Hindlimb muscle (tissue), 1 donor: ENCODE measurements around the gene EIF6. TPM values are rescaled to one million over a fixed set of nuclear protein-coding genes. Genes with fewer than 3 reads are reported as not detected.
A peak's percentile ranks its signal among the peaks of the same experiment; 100 is the strongest.

Experiments
- DNase-seq: peaks from one replicate; pipeline ENCODE4 v3.0.0-alpha.2; 2013
- polyA plus RNA-seq: library from polyadenylated mRNA; unstranded; fragments of 120-200 nt; gene quantifications from one replicate; pipeline ENCODE4 v1.2.1, GENCODE V29; 2013; ENCODE audit not compliant: insufficient read length

EIF6 gene
- polyA plus RNA-seq, 1 donor = 75.6 TPM

DNA sequence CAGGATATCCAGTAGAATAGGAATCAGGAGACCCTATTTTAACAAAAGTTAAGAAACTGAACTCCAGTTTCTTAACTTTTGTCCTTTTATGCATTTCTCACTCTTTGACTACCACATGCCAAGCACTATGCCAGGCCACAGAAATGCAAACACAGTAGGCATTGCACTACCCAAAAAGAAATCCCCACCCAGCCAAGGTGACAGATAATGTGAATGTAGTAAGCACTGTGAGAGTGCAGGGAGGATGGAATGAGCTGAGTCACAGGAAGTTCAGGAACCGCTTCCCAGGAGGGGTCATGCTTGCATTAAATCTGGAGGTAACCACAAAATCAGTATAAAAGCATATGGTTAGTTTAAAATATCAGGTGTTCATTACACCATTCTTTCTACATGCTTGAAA, 27.7 kb upstream of the EIF6 start:
- DNase-seq = no peak

DNA sequence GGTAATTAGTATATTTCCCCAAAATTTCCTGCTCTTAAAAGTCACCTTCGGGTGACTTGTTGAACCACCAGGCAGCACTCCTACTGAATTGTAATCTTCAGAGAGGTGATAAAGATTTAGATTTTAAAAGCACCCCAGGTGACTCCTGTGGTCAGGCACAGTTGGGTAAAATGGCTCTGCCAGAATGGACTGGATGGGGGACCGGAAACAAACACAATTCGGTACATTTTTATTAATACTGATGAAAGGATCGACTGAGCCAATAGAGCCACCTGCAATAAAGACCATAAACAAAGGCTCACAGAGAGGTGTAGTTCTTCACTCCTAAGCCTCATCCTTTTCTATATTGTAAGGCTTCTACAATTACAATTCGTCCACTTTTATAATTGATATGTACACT, 27.2 kb upstream of the EIF6 start:
- no peak for DNase-seq

DNA sequence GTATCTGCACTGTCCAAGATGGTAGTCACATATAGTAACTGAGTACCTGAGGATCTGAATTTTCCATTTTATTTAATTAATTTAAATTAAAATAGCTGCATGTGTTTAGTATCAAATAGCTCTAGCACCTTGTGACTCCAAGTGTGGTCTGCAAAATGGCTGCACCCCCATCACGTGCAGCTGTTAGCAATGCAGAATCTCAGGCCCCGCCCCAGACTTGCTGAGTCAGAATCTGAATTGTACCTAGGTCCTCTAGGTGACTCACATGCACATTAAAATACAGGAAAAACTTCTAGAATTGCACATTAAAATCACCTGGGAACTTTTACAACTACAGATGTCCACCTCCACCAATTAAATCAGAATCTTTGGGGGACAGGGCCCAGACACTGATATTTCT, 26.8 kb upstream of the EIF6 start:
- DNase-seq = no peak

DNA sequence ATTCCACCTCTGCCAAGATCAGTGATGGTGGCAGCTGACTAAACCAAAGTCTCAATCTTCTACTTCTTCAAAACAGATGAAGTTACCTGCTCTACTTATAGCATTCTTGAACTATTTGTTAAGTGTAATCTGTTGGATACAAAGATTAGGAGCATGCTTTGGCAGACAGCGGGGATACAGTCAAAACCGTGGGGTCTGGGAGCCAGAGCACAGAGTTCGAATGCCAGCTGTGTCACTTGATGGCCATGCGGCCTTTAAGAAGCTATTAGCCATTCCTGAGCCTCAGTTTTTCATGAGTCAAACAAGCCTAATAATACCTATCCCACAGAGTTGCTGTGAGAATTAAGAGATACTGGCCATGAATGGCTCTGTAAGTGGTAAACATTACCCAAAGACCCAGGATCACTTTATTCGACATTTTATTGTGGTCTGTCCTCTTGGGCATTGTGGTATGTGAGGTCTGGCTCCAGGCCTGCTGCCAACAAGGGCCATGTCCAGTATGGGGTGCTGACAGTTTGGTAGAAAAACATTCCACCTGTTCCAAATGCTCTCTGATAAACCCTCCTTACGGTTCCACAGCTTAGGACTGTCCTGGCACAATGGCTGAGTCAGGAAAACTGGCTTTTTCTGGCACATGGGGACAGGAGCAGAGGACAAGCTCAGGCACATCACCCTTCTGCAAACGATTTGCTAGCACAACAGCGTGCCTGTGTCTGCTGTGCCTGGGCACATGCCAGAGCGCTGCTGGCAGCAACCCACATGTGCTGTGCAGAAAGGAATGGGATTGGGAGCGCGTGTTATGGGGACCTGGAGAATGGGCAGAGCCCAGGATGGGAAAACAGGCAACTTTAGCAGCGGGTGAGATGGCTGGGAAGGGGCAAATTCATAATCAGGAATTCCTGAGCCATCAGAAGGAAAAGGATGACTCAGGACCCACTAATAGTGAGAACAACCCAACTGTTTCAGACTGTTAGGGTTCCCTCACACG, 23.4 kb upstream of the EIF6 start:
- no peak for DNase-seq

GRCh38 chr20:35306931-35307517, 22.5 kb upstream of the EIF6 start:
- no peak for DNase-seq

- no peak for DNase-seq
Measured at GRCh38 chr20:35305682-35306556, 21.3 kb upstream of the EIF6 start.

GRCh38 chr20:35304956-35305355, 20.4 kb upstream of the EIF6 start:
- no peak for DNase-seq

DNA sequence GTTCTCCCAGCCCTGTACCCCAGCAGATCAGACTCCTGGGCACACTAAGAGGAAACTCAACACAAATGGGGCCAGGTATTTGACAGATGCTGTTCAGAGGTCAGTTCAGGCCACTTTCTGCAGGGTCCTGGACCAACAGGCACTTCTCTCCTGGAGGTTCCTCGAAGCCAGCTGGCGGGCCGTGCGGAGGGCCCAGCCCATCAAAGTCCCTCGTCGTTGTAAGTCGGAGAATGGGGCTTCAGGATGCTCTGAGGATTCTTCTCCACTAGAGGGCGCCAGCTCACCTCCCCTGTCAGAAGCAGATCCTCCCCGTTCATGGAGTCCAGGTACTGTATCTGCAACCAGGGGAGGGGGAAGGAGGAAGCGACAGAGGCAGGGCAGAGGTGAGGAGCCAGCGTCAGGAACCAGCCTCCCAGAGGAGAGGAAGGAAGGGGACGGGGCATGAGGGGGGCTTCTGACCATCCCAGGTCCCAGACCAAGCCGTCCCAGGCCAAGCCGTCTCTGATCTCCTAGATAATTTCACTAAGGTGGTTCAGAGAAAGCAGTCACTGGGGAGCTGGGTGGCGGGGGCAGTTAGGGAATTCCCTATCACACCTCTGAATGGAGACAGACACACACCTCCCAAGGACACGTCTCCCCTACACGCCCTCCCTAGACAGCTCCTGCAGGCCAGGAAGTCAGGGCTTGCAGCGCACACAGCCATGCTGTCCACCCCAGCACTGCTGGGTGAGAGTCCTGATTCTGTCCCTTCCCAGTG, 19.3 kb upstream of the EIF6 start:
- peak; percentile 74 for DNase-seq

DNA sequence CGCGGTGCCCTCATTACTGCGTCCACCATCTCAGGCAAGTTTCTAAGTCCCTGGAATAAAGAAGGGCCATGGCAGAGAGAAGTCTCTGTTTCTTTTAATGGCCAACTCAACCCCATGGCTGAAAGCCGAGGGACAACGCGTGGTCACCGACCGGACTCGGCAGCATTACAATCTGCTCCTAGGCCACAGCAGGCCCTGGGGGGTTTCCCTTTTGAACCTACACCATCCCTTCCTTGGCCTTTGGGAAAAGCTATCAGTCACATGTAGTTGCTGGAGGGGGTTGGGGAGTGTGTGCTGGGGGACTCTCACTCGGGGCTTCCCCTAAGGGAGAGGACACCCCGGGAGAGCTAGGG, 18.8 kb upstream of the EIF6 start:
- no peak for DNase-seq

DNA sequence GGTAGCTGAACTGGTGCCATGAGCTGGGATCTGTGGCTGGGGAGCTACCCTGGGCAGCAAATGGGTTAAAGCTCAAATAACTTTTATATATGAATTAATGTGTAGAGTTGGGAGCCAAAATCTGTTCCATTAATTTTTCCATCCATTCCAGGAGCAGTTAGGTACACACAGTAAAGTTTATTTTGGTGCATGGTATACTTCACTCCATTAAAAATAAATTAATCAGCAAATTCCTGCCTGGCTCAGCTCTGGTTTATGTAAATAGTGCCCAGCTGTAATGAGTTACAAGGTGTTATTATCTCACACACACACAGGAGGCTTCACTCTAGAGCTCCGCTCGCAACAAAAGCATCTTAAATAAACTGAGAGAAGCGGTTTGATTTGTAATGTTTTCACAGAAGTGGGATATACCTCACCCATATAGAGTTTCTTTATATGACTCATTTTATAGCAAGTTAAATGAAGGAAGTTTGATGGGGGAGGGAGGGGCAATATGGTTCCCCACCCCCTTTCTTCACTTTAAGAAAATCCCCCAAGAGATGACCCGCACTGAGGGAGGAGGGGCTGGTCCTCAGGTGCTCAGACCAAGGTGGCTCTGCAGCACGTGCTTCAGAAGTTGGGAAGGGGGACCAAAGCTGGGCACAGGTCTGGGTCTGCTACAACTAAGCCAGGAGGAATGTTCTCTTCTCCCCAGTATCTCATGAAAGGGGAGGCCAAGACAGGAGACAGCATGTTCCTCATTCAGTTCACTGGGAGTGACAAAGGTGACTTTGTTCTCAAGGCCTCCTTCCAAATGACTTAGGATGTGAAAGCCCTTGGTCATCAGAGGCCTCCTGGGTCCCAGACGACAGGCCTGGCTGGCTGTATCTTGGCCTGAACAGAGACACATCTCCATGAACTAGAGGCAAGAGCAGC, 18.1 kb upstream of the EIF6 start:
- no peak for DNase-seq

DNA sequence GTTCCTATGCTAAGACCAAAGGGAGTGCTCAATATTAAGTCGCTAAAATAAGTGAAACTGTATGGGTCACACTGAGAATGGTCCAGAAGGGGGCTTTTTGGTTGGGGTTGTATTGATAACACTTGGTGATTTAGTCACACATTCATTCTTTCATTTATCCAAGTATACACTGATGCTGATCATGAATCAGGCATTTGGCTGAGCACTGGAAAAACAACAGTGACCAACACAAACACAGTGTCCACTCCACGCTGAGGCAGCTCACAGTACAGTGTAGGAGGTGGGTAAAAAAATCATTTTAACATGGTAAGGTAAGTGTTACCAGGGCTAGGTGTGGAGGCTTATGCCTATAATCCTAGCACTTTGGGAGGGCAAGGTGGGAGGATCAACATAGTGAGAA, 16.9 kb upstream of the EIF6 start:
- DNase-seq = no peak

GRCh38 chr20:35300469-35301262, 16.1 kb upstream of the EIF6 start:
- DNase-seq = no peak

DNA sequence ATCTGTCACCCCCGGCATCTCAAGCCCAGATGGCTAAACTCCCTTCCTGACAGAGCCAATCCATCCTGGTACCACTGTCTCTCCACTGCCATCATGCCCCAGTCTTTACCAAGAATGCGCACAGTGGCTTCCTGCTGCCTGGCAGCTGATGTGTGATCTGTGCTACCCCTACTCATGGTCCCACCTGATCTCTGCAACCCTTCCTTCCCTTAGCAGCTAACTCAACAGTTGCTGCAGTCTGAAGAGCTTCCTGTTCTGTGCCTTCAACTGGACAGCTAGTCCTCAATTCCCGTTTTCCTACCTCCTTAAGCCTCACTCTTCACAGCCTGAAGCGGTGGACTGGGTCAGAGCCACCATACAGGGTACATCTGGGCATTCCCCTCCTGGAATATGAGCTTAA, 15.2 kb upstream of the EIF6 start:
- DNase-seq = no peak

DNA sequence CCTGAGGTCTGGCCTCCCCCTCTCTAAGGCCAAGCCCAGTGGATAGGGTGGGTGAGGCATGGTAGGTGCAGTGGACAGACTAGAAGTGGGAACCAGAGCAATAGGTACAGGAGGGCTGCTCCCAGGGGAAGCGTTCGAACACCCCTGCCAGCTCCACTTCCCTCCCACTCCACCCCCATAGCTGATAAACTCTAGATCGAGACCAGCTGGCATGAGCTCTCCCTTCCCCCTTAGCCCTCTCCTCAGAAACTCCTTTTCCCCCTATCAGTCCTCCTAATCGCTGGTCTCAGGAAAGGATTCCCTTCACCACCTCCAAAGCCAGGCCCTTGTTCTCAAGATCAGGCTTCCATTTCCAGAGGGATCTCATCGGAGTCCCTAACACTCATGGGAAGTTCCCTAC, 13.7 kb upstream of the EIF6 start:
- no peak for DNase-seq

DNA sequence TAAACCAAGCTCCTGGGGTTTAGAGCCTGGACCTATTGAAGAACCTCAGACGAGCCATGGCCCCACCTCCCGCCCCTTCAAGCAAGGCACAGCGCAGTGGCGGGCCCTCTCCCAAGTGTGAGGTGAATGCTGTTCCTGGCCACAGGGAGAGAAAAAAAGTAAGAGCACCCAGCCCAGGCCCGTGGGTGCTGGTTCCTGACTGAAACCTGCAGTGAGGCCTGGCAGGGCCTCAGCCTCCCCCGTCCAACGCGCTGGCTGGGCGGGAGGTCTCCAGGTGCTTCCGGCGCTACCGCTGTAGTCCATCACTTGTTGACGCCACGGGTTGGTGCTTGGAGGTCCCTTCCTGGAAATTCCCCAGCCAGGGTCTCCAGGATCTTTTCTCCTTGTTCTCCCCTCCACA, 13.2 kb upstream of the EIF6 start:
- DNase-seq = no peak

- no peak for DNase-seq
Measured at GRCh38 chr20:35297155-35297554, 12.6 kb upstream of the EIF6 start.

- DNase-seq = no peak
Measured at GRCh38 chr20:35296101-35296554, 11.6 kb upstream of the EIF6 start.

DNA sequence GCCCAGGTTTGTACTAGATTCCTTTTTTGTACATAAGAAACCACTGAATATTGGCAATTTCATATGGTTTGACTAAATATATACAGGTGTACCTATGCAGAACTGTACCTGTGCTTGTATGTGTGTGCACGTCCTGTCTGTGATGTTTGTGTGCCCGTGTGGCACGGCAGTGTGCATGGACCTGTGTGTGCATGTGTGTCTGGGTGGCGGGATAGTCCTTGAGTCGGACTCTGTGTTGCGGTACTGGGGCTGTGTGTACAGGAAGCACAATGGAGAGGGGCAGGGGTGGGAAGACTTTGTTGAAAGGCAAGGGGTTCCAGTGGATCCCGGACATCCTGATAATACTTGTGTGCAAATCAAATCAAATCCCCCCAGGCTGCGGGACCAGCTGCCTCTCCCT, 11.1 kb upstream of the EIF6 start:
- DNase-seq = no peak

GRCh38 chr20:35295058-35295457, 10.5 kb upstream of the EIF6 start:
- no peak for DNase-seq

GRCh38 chr20:35294293-35294685, 9.7 kb upstream of the EIF6 start:
- no peak for DNase-seq
